HG03521 (cell line): ENCODE measurements around the gene HS3ST6.
"Not testable (repeated sequence)": the region's sequence is repeated elsewhere in the genome, so short reads cannot be mapped to it uniquely, and the experiment has no call there.

Experiments
- ATAC-seq: cut with Tn5 transposase; IDR thresholded peaks from one replicate; pipeline ENCODE4 v1.9.1; 2021; ENCODE audit warnings: mild to moderate bottlenecking, moderate library complexity; ENCODE audit not compliant: unreplicated experiment

The HS3ST6 gene

GRCh38 chr16:1929578-1930337, 11.5 kb upstream of the HS3ST6 start:
- peak; percentile 93 for ATAC-seq

- ATAC-seq = no peak
Observed at GRCh38 chr16:1929105-1929504, 10.9 kb upstream of the HS3ST6 start.

GRCh38 chr16:1926271-1926670, 8.1 kb upstream of the HS3ST6 start:
- no peak for ATAC-seq

GRCh38 chr16:1924095-1924494, 5.9 kb upstream of the HS3ST6 start:
- ATAC-seq = no peak

GRCh38 chr16:1923299-1924034, 5.3 kb upstream of the HS3ST6 start:
- no peak for ATAC-seq

- ATAC-seq = no peak
Observed at GRCh38 chr16:1922357-1922756, 4.1 kb upstream of the HS3ST6 start.

- no peak for ATAC-seq
Observed at GRCh38 chr16:1920727-1921171, 2.5 kb upstream of the HS3ST6 start.

GRCh38 chr16:1920122-1920521, 1.9 kb upstream of the HS3ST6 start:
- not testable (repeated sequence) for ATAC-seq

- ATAC-seq = no peak
Observed at GRCh38 chr16:1919327-1919998, 1.2 kb upstream of the HS3ST6 start.

- no peak for ATAC-seq
Observed at GRCh38 chr16:1917665-1918350, 407 bp downstream of the HS3ST6 start.

GRCh38 chr16:1917056-1917664, 1.1 kb downstream of the HS3ST6 start:
- ATAC-seq = no peak

GRCh38 chr16:1916640-1916990, 1.6 kb downstream of the HS3ST6 start:
- no peak for ATAC-seq

- ATAC-seq = no peak
Observed at GRCh38 chr16:1915732-1916639, 2.2 kb downstream of the HS3ST6 start.

GRCh38 chr16:1914988-1915387, 3.2 kb downstream of the HS3ST6 start:
- no peak for ATAC-seq

- ATAC-seq = no peak
Observed at GRCh38 chr16:1914084-1914608, 4.1 kb downstream of the HS3ST6 start.

- ATAC-seq = no peak
Observed at GRCh38 chr16:1913327-1914083, 4.7 kb downstream of the HS3ST6 start.

- ATAC-seq = no peak
Observed at GRCh38 chr16:1912215-1912543, 6.0 kb downstream of the HS3ST6 start.

GRCh38 chr16:1911467-1912214, 6.6 kb downstream of the HS3ST6 start:
- ATAC-seq = no peak
